Measurements from ENCODE around the gene KANSL1. TPM values are rescaled to one million over a fixed set of nuclear protein-coding genes. Genes with fewer than 3 reads are reported as not detected.

The KANSL1 gene
- total and polyA plus RNA-seq, 10 of the 15 experiments (the other 5 are each of a cell fraction or from before 2014, with no cell fraction given), result 4.7 to 60.6 (median 28.0) TPM

- Histone ChIP-seq H3K79me2 (ENCODE audit: control insufficient read depth, insufficient read depth, low read length) (no peaks in the 10 kb centered on the region), H2AFZ (ENCODE audit: control insufficient read depth, low read depth, low read length) (no peak overlapping the region), H3K9ac (ENCODE audit: control insufficient read depth, insufficient read depth, low read length) (no peak overlapping the region), H3K9me3 (replicated peaks; ENCODE audit: control insufficient read depth, insufficient read depth, low read length) (no peaks in the 10 kb centered on the region), H3K27ac (ENCODE audit: control insufficient read depth, insufficient read depth) (peak overlapping the region; percentile 1; the same call in 1 of the 2 replicates), H3K4me3 (no peak overlapping the region), H3K4me1 (ENCODE audit: control insufficient read depth, insufficient read depth, low read length) (peaks cover 15% of the 10 kb centered on the region), H3K4me2 (ENCODE audit: control insufficient read depth, insufficient read depth) (peak overlapping the region; percentile 38), H3K36me3 (ENCODE audit: control insufficient read depth in 2 of 2, insufficient read depth in 2 of 2, low read length in 1 of 2) (peaks cover 40 to 58% of the 10 kb centered on the region in 2 experiments), H4K20me1 (ENCODE audit: control insufficient read depth, insufficient read depth) (no peaks in the 10 kb centered on the region), H3K27me3 (replicated peaks in 1 of 2; ENCODE audit: control insufficient read depth in 2 of 2, insufficient read depth in 2 of 2, low read length in 1 of 2) (no peaks in the 10 kb centered on the region)
- WGBS (ENCODE audit: insufficient coverage, insufficient replicate concordance, low lambda C conversion rate, missing lambda C conversion rate), result 52% methylated on average over 3 of the region's 3 CpGs
- FAIRE-seq, result peak; percentile 65
- peak; percentile 88 for ATAC-seq
- DNase-seq (ENCODE audit: low read depth, low spot score), result no peak
- ChIA-PET SMC1A (ENCODE audit: uncharacterized antibody, unreplicated experiment) (interaction anchor here (0.9 to 2.0 kb wide), 7 partner anchors 9 to 178 kb away, joined by 3 to 9 read pairs (median 3); no protein-coding TSS in a partner anchor), RAD21 (ENCODE audit: unreplicated experiment) (interaction anchor here (0.6 to 1.2 kb wide), 6 partner anchors 10 to 252 kb away, joined by 3 to 5 read pairs (median 3); no protein-coding TSS in a partner anchor), CTCF (interaction anchor here (0.7 to 4.4 kb wide), 9 partner anchors 9 to 178 kb away, joined by 3 to 38 read pairs (median 4); no protein-coding TSS in a partner anchor), POLR2A (no interaction called here)
- in situ Hi-C loops (cut with MboI), result no loop called here
- BruUV-seq (replicated peaks), result no TSS peak
- intact Hi-C loops (cut with micrococcal nuclease; ENCODE audit: unreplicated experiment), result no loop called here
- no peak for TF ChIP-seq NBN (IDR thresholded peaks at IDR 0.05)
- TF ChIP-seq TCF12 (IDR thresholded peaks at IDR 0.05; ENCODE audit: low read depth, low read length), result 0 out of 2 replicates have a peak, but pooled peaks have one; percentile 23
- TF ChIP-seq NRF1 (conservative IDR thresholded peaks at IDR 0.05; ENCODE audit: low read depth, low read length), result no peak
- peak; percentile 70 for TF ChIP-seq BMI1 (IDR thresholded peaks at IDR 0.05; ENCODE audit: borderline replicate concordance)
- no peak for TF ChIP-seq CHD4 (IDR thresholded peaks at IDR 0.05)
- TF ChIP-seq POLR2A (IDR thresholded peaks at IDR 0.05; ENCODE audit: low read depth, low read length), result no peak
- TF ChIP-seq YY1 (IDR thresholded peaks at IDR 0.05; ENCODE audit: low read depth, low read length), result 0 out of 2 replicates have a peak, but pooled peaks have one; percentile 1
- TF ChIP-seq RELB (IDR thresholded peaks at IDR 0.05; ENCODE audit: low read depth), result peak; percentile 30; the same call in 1 of the 2 replicates
- peak; percentile 63; the same call in 1 of the 2 replicates for TF ChIP-seq EED (IDR thresholded peaks at IDR 0.05; ENCODE audit: low read depth)
- TF ChIP-seq HDGF (IDR thresholded peaks at IDR 0.05), result 0 out of 2 replicates have a peak, but pooled peaks have one; percentile 17
- TF ChIP-seq POLR2AphosphoS5 (IDR thresholded peaks at IDR 0.05; ENCODE audit: low read length), result peak; percentile 35; the same call in 1 of the 2 replicates
- TF ChIP-seq RUNX3 (IDR thresholded peaks at IDR 0.05; ENCODE audit: low read length), result peak; percentile 73
- TF ChIP-seq USF1 (IDR thresholded peaks at IDR 0.05; ENCODE audit: borderline replicate concordance, extremely low read length, insufficient read depth, low read depth, low read length), result no peak
- no peak for TF ChIP-seq HCFC1 (IDR thresholded peaks at IDR 0.05; ENCODE audit: low read length)
- peak; percentile 16; the same call in 1 of the 2 replicates for TF ChIP-seq DPF2 (IDR thresholded peaks at IDR 0.05)
- no peak for TF ChIP-seq NFYA (IDR thresholded peaks at IDR 0.05; ENCODE audit: borderline replicate concordance, low read depth, low read length)
- no peak for TF ChIP-seq IRF5 (IDR thresholded peaks at IDR 0.05; ENCODE audit: borderline replicate concordance)
- peak; percentile 16; the same call in 1 of the 2 replicates for TF ChIP-seq JUNB (IDR thresholded peaks at IDR 0.05)
- no peak for TF ChIP-seq GATAD2B (conservative IDR thresholded peaks at IDR 0.05; ENCODE audit: low read depth)
- TF ChIP-seq TARDBP (IDR thresholded peaks at IDR 0.05; ENCODE audit: borderline replicate concordance), result no peak
- TF ChIP-seq ZNF217 (IDR thresholded peaks at IDR 0.05), result no peak
- TF ChIP-seq PKNOX1 (IDR thresholded peaks at IDR 0.05), result peak; percentile 37; the same call in 1 of the 2 replicates
These were observed 158.0 kb downstream of the KANSL1 start for GRCh38 chr17:46035112-46035818.
